ENCODE data around the gene PAX4. TPM values are rescaled to one million over a fixed set of nuclear protein-coding genes. Genes with fewer than 3 reads are reported as not detected.
"Not testable (repeated sequence)": the region's sequence is repeated elsewhere in the genome, so short reads cannot be mapped to it uniquely, and the experiment has no call there.

The PAX4 gene
- polyA plus RNA-seq, 5 donors: not detected

DNA sequence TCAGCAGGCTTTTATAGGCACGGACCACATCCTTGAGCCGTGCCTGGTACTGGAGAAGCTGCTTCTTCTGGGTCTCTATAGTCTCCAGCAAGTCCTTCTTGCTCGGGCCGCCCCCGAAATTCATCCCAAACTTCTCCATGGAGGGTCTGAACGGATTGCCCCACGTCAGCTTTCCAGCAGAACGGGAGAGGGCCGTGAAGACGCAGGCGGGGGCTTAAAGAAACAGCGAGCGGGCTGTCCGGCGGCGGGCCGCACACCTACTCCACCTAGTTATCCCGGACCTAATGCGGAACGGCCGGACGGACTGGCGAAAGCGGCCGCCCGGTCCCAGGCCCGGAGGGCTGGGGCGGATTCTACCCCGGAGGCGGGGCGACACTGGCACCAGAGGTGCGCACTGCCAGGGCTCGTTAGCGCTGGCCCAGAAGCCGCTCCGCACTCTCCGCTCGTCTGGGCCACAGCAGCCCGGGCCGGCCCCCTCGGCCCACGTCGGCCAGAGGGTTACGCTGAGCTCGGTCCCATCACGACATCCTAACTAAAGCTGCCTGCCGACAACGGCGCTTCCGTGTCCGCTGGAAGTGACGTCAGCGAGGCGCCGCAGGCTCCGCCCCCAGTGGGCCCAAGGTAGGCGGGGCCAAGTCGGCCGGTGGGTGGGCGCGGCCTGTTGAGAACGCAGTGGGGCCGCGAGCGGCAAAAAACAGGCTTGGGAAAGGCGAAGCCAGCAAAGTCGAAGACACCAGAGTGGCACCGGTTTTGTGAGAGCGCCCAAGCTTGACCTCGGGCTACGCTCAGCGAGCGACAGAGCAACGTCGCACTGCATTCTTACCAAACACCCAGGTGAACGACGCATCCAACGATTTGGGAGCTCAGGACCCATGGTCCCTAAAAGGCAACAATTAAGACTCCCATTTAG, 32.6 kb downstream of the PAX4 start, which contains the start of gene GCC1:
Gene GCC1 (minus strand): TSS at position 553 of the 910 bp plus-strand sequence. CDS start 414 bp downstream, at position 139.
- DNase-seq: peak; percentile 90 to 92

DNA sequence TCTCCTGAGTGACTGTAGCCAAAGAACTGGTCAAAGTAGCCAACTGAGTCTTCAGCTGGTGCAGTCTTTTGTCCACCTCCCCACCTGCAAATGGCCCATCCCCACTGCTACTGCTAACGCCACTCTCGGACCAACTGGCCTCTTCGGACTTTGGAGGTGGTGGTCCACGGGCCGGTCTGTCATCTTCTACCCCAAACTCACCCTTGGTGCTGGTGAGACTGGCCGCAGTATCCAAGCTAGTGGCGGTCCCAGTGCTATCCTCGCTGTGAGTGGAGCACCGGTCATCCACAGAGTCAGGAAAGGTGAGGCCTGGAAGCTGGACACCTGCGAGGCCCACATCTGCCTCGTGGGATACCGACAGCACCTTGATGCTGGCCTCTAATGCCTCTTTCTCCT, 33.3 kb downstream of the PAX4 start:
- no peak for DNase-seq

DNA sequence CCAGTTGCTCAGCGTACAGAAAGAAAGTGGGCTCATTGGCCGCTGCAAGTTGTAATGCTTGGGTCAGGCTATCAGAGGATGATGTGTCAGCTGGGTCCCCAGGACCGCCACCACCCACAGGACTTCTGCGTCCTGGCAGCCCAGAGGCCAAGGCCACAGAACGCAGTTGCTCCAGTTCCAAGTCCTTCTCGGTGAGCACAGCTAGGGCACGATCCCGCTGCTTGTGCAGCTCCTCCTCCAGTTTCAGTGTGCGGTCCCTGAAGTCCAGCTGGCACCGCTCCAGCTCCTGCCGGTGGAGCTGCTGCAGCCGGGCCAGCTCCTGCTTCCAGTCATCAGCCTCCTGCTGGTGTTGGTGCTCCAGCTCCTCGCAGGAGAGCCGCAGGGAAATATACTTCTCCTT, 35.6 kb downstream of the PAX4 start:
- no peak for DNase-seq

DNA sequence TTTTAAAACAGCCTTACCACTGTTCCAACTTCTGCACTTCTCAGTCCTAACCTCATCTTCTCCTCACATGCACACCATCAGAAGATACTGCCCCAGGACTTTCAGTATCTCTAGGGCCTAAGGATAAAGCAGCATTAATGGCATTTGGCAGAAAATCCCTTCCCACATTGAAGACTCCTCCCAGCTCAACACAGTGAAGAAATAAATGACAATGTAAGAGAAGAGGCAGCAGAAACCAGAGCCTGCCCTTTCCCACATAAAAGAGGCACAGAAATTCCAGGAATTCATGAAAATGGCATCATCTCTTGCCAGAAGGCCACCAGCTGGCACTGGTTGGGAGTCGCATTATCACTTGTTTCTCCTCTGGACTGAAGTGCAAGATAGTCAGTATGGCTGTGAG, 36.2 kb downstream of the PAX4 start:
- no peak for DNase-seq

DNA sequence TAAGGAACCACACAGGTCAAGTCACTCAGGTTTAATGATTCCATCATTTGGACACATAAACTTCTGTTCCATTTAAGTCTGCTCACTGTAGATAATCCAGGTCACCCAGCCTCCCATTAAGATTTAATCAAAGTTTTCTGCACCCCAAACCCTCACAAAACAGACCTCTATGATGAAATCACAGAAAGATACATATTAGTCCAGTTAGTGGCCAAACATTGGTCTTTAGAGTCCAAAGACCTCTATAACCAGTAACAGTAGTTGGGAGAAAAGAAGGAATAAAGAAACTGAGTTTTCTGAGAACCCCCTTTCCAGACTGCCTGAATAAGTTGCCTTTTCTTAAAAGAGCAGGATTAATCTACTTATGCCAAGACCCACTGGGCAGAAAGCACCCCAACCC, 37.3 kb downstream of the PAX4 start:
- no peak for DNase-seq

DNA sequence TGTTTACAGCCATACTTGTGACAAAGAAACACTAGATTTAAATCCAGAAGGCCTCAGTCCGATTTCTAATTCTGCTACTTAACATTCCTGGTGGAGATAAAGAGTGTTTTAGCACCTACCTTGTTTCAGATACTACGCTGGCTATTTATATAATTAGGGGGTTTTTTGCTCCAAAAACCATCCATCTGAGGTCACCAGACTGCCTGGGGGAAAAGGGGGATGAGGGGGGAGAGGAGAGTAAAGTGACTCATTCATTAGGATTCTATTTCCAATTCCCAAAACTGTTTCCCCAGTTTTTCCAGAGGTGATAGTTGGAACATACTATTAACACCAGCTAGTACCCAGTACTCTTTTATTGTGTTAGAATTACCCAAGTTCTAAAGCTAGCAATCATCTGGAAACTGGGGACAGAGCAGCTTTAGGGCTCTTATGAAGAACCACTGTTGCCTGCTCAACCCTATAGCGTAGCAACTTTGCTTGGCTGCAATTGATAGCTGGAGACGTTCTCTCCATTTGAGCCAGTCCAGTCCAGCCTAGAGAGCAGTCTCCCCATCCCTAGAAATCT, 39.1 kb downstream of the PAX4 start:
- DNase-seq: no peak

DNA sequence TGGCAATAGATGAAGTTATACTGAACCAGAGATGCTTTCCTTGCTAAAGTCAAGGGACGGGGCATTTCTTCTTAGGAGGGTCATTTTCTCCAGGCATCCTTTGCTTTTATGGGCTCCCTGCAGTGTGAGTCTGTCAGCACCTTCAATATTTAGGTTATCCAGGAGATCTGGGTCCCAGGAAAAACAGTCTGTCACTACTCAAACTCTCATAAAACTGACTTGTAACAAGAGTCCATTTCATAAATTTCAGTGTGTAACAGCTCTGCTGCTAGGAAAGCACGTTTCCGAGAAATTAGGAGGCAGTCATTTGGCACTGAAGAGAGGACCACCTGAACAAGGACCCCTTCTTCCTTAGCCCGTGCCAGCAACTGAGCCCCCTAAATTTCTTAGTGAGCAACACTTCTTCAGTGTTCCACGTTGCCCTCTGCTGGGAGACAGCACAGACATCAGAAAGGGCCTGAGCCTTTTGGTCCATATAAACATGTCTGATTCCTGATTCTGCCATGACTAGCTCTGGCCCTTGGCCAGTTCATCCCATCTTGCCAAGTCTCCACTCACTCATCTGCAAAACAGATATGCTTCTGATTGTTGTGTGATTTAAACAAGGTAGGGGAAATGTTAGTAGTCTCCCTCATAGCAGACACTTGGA, 39.8 kb downstream of the PAX4 start:
- no peak for DNase-seq

DNA sequence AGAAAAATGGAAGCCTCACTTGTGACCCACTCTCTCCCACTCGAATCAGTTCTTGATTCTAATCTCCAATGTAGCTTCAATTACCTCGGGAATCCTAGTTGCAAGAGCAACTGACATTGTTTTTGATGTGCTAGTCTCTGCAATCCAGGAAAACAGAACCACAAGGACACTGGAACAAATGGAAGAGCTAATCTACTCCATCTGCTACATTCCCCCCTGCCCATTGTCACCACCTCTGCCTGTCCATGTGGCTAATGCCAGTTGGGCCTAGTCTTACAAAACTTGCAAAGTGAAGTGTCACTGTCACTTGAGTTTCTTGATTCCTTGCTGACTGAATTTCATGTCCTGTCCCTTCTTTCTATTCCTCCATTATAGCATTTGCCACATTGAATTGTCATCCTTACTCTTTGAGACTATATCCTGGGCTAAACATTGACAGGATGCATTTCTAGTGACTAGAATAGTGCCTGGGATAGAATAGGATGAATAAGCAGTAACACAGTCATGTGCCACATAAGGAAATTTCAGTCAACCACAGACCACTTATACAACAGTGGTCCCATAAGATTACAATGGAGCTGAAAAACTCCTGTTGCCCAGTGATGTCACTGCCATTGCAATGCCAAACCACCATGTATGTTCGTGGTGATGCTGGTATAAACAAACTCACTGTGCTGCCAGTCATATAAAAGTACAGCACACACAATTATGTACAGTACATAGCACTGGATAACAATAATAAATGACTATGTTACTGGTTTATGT, 46.0 kb downstream of the PAX4 start:
- DNase-seq: no peak

DNA sequence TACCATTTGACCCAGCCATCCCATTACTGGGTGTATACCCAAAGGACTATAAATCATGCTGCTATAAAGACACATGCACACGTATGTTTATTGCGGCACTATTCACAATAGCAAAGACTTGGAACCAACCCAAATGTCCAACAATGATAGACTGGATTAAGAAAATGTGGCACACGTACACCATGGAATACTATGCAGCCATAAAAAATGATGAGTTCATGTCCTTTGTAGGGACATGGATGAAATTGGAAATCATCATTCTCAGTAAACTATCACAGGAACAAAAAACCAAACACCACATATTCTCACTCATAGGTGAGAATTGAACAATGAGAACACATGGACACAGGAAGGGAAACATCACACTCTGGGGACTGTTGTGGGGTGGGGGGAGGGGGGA, 49.9 kb downstream of the PAX4 start:
- DNase-seq: not testable (repeated sequence)

DNA sequence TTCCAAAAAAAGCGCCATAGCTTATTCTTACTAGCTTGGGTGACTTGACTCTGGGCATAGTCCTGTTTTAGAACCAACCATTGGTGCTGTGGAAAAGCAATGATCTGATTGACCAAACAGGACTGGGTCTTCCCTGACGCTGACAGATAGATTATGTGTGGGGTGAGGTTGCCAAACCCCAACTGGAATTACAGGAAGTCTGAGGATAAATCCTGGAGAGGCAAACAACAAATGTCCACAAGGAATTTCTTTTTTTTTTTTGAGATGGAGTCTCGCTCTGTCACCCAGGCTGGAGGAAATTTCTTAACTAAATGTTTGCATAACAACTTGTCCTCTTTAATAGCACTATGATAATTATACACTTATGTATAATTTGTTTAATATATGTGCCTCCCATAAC, 51.7 kb downstream of the PAX4 start:
- DNase-seq: no peak

Other genes with a start within 250 kb of the PAX4 start
- gene ZNF800, start 225.4 kb downstream of the PAX4 start, polyA plus RNA-seq (ENCODE audit: insufficient read depth in 1 of 5, insufficient read length in 5 of 5, low replicate concordance in 1 of 5): 10 to 100 TPM; 16.9 to 23.4 (median 20.3) TPM
- 10 to 100 TPM; 10.2 to 14.2 (median 11.6) TPM for gene GCC1, start 32.5 kb downstream of the PAX4 start, polyA plus RNA-seq (ENCODE audit: insufficient read depth in 1 of 5, insufficient read length in 5 of 5, low replicate concordance in 1 of 5)
- 100 to 1,000 TPM; 178 to 266 (median 194) TPM for gene ARF5, start 29.7 kb downstream of the PAX4 start, polyA plus RNA-seq (ENCODE audit: insufficient read depth in 1 of 5, insufficient read length in 5 of 5, low replicate concordance in 1 of 5)
- under 1 TPM; 0.33 to 0.58 (median 0.44) TPM for gene FSCN3, start 24.4 kb downstream of the PAX4 start, polyA plus RNA-seq (ENCODE audit: insufficient read depth in 1 of 5, insufficient read length in 5 of 5, low replicate concordance in 1 of 5)
- gene SND1, start 34.1 kb upstream of the PAX4 start, polyA plus RNA-seq (ENCODE audit: insufficient read depth in 1 of 5, insufficient read length in 5 of 5, low replicate concordance in 1 of 5): 100 to 1,000 TPM; 117 to 170 (median 151) TPM